NCI-H2107 (cell line): ENCODE measurements around the gene S100A14.
"Not testable (repeated sequence)": the region's sequence is repeated elsewhere in the genome, so short reads cannot be mapped to it uniquely, and the experiment has no call there.

Source experiments
- DNase-seq: peaks from one replicate; lab custom pipeline; 2025; lab: John Stamatoyannopoulos, UW

S100A14 gene

DNA sequence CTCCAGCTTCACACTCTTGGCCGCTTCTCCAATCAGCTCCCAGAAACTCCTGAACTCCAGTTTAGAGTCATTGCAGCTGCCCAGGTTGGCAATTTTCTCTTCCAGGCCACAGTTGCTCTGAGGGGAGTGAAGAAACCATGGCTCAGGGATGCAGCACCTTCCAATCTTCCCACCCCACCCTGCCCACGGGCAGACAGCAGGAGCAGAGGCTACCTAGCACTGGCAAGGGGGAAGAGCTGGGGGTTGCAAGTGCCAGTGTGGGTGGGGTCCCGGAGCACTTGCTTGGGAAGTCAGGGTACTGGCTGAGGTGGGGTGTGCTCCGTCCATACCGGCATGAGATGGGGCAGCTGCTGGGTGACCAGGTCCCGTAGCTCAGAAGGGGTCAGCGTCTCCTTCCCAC is 1.2 kb downstream of the S100A14 start:
- no peak for DNase-seq

DNA sequence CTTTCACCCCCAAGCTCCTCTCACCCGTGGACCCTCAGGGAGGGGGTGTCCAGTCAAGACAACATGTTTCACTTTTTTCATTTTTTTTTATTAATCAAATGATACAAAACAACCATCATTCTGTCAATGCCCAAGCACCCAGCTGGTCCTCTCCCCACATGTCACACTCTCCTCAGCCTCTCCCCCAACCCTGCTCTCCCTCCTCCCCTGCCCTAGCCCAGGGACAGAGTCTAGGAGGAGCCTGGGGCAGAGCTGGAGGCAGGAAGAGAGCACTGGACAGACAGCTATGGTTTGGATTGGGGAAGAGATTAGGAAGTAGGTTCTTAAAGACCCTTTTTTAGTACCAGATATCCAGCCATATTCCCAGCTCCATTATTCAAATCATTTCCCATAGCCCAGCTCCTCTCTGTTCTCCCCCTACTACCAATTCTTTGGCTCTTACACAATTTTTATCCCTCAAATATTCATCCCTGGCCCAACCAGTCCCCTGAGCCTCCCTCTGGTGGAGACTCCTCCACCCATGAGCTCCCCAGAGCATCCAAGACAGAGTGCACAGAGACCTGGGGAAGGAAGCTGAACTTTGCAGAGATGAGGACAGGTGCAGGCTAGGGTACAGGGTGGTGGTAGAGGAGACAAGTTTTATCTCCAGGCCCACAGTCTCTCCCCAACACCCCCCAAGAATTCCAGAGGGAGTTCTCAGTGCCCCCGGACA is 1.8 kb downstream of the S100A14 start:
- no peak for DNase-seq

DNA sequence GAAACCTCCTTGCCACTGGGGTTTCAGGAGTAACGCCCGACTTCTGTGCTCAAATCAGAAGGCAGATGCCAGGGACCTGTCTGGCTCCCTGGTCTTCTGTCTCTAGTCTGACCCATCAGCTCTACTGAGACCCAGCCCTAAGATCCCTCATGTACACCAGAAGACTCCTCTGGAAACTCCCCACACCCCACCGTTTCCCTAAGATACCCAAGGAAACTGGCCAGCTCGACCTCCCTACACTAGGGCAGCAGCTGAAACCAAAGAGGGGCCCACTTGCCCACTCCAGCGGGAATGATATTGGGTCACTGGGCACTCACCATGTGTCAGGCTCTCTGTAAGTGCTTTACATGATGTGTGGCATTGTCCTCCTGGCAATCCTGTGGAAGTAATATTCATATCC is 2.7 kb downstream of the S100A14 start:
- no peak for DNase-seq

DNA sequence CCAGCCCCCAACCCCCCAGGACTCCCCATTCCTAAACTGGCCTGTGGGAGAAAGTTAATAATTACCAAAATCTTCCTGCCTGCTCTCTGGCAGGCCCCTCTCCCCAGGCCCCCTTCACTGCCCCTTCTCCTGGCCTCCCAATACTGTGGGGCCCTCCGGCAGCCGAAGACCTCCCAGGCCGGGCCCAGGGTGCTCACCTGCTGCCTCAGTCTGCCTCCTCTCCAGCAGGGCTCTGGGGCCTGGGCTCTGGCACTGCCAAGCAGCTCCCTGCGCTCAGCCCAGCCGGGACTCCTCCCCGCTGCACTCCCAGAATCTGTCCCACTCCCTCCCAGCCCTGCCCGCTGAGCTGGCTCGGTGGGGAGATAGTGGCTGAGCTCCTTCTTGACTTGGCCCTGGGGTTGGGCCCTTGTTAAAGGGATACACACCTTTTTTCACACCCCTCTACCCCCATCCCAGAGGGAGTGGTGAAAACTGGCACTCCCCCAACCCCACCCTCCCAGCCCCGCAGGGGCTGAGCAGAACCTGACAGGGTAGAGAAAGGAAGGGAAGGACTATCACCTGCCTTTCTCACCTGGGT is 3.3 kb downstream of the S100A14 start, which contains the start of gene S100A16:
TSS of gene S100A16 (minus strand) at position 383 of the 577 bp plus-strand sequence. CDS start 4,986 bp downstream, outside the sequence.
- no peak for DNase-seq

DNA sequence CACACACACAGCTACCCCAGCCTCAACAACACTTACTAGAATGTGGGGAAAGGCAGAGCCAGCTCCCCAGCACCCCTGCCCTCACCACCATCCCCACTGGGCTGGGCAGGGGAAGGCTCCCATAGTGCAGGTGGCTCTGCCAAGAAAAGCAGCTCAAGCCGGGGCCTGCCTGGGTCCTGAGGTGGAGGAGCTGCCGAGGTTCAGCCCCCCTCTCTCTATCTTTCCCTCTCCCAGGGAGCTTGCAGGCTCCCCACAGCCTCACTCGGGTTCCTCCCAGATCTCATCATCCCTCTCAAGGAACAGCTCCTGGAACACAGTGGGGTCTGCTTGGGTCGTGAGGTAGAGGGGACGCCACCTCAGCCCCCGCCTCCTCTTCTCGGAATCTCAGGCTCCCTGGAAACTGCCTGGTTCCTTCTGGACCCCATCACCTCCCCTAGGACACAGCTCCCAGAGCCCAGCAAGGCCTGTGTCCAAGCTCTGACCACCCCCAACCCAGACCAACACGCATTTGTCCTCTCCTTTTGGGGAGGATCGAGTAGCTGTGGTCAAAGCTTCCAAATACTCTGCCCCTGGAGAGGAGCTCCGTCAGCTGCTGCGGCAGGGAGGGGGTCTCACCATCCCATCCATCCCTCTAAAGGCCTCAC is 3.9 kb downstream of the S100A14 start:
- no peak for DNase-seq

DNA sequence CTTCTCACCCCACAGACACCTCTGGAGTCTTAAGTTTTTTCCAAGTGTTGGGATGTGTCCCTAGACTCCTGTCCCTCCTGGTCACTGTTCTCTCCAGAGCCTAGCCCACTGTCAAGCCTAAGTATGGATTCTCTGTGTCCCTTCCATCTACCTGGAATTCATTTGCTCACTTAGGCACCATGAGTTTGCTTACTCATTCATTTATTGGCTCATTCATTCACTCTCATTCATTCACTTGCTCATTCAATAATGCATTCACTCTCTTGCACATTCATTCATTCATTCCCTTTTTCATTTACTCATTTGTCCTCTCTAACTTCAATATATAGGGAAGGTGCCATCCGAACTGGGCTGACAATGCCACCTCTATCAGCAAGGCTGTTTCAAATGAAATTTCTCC is 4.8 kb downstream of the S100A14 start:
- no peak for DNase-seq

DNA sequence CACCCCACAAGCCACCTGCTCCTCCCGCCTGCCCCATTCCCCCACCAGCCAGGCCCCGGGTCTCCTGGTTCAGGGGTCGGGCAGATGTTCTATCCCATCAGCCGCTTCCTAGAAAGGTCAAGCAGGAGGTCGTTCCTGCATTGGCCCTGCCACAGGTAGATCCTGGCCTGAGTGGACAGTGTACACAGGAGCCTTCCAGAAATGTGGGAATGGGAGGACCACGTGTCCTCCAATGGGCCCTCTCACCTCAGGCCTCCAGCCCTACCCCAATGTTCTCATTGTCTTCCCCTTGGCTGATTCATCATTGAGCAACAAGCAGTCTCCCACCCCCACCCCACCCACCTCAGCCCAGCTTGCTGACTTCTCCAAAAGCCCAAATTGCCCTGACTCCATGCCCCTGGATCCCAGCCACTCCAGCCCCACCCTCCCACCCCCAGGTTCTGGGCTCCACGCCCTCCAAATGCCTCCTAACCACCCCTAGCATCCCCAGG is 5.3 kb downstream of the S100A14 start:
- DNase-seq = no peak

DNA sequence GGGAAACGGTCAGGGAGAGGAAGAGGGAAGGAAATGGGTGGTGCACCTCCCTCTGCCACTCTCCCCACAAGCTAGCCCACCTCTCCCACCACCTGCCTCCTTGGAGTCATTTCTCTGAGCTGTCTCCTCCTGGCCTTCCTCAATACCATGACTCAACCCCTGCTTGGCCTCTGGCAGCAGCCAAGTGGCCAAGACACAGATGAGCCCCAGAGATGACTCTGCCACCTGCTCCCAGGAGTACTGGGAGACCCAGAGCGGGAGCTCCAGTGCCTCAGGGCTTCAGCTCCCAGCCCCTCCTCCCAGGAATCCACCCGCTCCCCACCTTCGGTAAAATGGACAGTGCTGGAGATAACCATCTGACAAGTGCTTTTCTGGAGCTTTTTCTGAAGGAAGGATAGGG is 5.8 kb downstream of the S100A14 start:
- no peak for DNase-seq

DNA sequence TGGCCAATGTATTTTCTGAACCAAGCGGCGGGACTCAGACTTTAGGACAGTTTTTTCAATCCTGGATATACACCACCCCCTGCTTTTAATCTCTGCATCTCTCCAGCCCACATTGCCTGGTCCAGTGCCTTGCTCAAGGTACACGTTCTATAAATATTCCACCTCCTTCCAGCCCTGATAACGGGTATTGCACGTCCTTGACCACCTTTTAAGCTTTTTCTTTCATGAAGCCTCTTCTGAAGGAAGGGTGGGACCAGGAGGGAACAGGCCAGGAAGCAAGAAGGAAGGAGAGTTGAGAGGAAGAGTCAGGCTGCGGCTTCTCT is 6.6 kb downstream of the S100A14 start:
- DNase-seq = no peak

DNA sequence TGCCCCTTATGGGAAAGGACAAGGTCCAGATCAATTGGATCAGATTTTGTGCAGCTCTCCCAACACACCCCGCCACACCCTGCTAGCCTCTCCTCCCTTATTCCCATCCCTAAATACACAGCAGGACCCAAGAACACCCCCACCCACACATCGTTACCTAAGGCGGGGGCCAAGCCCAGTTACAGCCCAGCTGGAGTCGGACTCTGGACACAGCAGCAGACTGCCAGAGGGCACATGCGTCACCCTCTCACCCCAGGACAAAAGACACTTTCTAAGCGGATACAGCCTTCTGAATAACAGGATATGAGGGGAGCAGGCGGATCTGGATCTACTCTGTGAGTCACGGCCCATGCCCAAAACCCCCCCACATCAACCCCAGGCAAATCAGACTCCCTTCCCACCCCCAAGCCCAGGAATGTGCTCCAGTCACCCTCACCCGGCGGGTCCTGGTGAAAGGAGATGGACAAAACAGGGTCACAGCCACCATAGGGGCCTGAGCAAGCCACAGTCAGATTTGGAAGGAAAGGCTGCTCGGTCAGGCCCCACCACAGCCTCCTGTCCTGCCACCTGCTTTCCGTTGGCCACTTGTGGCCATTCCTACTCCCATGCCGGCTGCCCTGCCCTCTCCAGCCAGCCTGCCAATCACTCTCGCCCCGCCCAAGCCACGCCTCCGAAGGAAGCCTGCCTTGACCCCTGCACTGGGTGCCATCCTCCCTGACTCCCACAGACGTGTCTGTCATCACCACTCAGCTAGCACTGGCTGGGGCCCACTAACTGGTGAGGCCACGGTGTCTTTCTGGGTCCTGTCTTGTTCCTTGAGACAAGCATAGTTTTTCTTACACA is 7.2 kb downstream of the S100A14 start:
- no peak for DNase-seq

DNA sequence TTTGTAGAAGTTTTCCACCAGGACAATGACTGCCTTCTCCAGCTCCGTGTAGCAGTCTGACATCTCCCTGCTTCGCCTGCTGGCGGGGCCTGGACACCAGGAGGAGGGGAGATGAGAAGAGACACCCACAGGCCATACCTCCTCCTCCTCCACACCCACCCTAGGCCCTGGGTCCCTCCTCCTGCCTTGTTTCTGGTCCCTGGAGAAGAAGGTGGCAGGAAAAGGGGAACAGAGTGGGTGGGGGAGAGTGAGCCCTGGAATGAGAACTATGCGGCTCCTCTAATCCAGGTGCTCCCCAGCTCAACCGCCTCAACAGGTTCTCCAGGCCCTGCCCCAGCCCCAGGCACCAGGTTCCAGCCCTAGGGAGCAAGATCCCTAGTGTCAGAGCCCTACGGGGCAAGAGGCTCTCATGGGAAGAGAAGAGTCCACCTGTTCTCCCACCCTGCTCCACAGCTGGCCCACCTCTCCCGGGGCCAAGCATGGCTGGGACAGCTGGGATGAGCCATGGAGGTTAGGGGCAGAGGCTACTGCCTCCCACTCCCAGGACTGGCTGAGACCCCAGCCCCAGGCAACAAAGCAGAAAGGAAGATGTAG is 7.9 kb downstream of the S100A14 start:
- DNase-seq = no peak

DNA sequence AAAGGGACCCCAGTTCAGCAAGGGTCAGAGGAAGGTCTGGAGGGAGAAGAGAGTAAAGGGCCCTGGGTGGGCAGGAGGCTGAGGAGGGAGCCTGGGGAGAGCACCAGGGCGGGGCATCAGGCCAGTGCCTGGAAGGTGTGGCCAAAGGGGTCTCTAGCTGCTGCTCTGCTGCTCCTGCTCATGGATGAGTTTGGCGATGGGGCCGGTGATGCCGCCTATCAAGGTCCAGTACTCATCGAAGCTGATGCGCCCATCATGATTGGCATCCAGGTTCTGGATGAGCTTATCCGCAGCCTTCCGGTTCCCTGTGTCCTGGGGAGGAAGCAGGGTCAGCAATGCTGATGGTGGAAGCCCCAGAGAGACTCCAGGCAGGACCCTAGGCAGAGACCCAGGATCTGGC is 8.7 kb downstream of the S100A14 start:
- no peak for DNase-seq

DNA sequence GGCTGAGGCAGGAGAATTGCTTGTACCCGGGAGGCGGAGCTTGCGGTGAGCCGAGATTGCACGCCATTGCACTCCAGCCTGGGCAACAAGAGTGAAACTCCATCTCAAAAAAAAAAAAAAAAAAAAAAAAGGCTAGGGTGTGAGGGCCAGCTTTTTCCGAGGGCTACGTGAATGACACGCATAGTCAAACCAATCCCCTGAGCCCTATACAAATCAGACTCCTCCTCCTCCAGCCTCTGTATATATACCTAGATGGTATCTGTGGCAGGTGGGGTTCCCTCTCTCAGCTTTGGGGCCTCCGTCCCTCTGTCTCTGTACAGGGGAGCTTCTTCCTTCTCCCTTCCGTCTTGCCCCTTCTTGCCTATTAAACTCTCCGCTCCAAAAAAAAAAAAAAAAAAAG is 9.9 kb downstream of the S100A14 start:
- no peak for DNase-seq

DNA sequence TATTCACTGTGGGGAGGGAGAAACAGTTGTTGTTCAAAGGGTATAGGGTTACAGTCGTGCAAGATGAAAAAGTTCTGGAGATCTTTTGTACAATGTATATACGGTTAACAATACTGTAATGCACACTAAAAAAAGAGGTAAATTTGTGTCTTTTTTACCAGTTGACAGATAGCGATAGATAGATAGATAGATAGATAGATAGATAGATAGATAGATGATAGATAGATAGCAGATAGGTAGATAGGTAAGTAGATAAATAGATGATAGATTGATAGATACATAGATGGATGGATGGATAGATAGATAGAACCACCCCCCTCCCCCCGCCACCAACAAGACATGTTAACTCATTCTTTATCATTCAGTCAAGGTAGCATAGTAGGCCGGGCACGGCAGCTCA is 13.4 kb downstream of the S100A14 start:
- DNase-seq = no peak

DNA sequence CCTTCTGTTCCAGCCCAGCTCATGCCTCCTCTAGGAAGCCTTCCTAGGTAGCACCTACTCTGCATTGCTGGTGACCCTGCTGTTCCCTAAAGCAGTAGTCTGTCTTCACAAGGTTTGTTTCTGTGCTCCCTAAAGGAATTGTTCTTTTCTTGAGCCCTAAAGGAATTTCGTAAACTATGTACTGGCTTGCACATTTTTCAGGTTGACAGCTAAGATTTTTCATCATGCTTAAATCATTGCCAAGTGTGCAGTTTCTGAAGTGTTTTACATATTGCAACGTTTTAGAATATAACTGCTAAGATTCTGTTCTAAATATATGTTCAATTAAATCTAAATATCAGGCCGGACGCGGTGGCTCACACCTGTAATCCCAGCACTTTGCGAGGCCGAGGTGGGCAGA is 16.3 kb downstream of the S100A14 start:
- DNase-seq = no peak

DNA sequence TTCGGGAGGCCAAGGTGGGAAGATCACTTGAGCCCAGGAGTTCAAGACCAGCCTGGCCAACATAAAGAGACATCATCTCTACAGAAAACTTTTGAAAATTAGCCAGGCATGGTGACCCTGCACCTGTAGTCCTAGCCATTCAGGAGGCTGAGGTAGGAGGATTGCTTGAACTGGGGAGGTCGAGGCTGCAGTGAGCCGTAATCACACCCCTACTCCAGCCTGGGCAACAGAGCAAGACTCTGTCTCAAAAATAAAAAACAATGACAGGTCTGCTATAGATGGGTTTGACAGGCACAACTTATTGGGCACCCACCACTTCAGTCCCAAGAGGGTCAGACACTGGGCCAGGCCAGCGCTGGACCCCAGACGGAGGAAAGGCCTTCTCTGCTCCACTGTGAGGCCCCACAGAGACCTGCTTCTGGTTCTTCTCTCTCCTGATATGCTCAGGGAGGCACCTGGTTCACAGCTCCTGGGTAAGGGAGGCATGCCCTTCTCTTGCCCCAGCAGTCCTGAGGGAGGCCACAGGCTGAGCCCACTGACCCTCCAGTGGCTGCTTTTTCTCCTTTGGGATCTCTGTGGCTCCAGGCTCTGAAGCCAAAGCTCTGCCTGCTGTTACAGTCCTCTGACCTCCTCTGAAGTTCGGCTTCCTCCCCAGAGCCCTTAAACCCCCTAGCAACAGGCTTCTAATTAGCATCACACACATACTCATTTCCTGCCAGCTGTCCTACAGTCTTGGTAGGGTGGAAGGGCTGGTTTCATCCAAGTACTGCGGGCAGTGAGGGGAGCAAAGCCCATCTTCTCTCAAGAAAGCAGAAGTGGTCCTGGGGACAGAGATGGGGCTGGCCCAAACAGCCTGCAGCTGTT is 17.6 kb downstream of the S100A14 start:
- DNase-seq = no peak

DNA sequence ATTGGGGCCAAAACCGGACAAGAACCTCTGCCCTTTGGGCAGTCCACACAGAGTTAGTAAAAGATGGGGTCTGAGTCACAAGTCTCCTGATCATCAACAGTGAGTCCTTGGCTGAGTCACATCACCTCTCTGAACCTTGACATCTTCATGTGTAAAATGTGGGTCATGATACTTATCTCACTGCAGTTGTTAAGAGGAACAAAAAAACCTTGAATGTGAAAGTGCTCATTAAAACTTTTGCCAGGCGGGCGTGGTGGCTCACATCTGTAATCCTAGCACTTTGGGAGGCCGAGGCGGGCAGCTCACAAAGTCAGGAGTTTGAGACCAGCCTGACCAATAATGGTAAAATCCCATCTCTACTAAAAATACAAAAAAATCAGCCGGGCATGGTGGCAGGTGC is 18.9 kb downstream of the S100A14 start:
- DNase-seq = no peak

DNA sequence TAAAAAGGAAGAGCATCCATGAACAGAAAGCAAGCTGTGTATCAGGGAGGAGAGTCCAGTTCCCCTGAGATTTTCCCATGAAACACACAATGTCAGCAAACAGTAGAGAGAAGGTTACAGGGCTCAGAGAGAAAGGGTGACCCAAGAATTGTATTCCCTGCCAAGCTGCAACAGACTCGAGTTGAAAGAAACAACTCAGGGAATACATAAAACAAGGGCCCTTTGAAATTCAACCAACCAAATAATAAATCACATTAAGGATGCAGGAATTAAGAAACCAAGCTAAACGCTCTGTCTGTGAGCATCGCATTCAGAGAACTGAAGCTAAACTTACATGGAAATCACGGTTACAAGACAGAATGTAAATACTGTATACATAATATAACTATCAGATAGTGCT is 23.4 kb downstream of the S100A14 start:
- DNase-seq = no peak

DNA sequence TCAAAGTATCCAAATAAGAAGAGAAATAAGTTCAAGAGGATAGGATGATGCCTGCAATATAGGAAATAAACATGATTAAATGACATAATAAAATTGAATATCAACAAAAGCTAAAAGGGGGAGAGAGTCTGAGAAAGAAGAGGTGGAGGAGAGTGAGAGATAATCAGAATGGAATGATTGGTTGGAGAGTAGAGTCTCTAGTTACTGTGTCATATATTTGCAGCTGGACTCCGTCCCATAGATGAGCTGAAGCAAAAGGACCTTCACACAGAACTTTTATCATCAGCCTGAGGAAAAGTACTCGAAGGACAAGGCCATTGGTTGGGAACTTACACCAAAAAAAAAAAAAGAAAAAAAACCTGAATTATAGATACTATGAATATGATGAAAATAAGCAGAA is 27.6 kb downstream of the S100A14 start:
- no peak for DNase-seq

DNA sequence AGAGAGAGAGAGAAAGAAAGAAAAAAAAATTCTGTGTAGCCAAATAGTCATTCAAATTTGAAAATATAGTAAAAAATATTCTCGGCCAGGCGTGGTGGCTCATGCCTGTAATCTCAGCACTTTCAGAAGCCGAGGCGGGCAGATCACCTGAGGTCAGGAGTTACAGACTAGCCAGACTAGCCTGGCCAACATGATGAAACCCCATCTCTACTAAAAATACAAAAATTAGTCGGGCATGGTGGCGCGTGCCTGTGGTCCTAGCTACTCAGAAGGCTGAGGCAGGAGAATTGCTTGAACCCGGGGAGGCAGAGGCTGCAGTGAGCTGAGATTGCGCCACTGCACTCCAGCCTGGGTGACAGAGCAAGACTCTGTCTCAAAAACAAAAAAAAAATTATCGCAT is 28.1 kb downstream of the S100A14 start:
- DNase-seq = not testable (repeated sequence)

DNA sequence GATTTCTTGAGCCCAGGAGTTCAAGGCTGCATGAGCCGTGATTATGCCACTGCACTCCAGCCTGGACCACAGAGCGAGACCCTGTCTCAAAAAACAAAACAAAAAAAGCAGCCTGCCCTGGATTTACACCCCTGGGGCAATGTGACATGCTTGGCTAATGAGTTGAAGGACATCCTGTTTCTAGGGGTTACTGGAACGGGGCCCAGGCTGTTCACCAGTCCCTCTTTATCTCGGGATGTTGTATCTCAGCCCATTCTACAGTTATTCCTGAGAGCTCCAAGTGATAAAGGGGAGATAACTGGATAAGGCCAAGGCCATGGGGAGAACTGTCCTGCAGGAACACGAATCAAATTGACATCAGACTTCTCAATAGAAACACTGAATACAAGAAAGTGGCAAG is 28.8 kb downstream of the S100A14 start:
- DNase-seq = no peak
